CD14-positive monocyte (primary cell): ENCODE measurements around the gene FRAS1. TPM values are rescaled to one million over a fixed set of nuclear protein-coding genes. Genes with fewer than 3 reads are reported as not detected.

ENCODE experiments used
- DNase-seq, 3 donors: peaks; one replicate each; pipeline ENCODE4 v3.0.0-alpha.2; 2011 to 2022
- H2AFZ ChIP-seq: 2 replicates; pipeline ENCODE4 v1.6.0; 2012; ENCODE audit warnings: mild to moderate bottlenecking, low read depth, low read length, inconsistent platforms; ENCODE audit not compliant: insufficient read depth, poor library complexity, severe bottlenecking
- H3K27ac ChIP-seq, 2 donors: 1 replicate in 1 of 2; 2 replicates in 1 of 2; pipeline ENCODE4 v1.5.1; 2012 to 2013; ENCODE audit warnings: low read length in 2 of 2, control low read depth in 1 of 2, inconsistent platforms in 1 of 2, low read depth in 1 of 2, mild to moderate bottlenecking in 1 of 2
- H3K27me3 ChIP-seq, 2 donors: one replicate each; pipeline versions ENCODE4 v1.6.0 to v1.6.1; 2011 to 2013; ENCODE audit warnings: low read length in 2 of 2; ENCODE audit not compliant: control insufficient read depth in 2 of 2, insufficient read depth in 2 of 2
- H3K36me3 ChIP-seq, 2 donors: replicated peaks in 1 of 2; 1 replicate in 1 of 2; 2 replicates in 1 of 2; pipeline versions ENCODE4 v1.5.1 to v1.6.1; 2012 to 2013; ENCODE audit warnings: low read length in 2 of 2, control low read depth in 1 of 2, inconsistent platforms in 1 of 2, mild to moderate bottlenecking in 1 of 2; ENCODE audit not compliant: insufficient read depth in 2 of 2, control insufficient read depth in 1 of 2
- H3K4me1 ChIP-seq, 2 donors: 1 replicate in 1 of 2; 2 replicates in 1 of 2; pipeline versions ENCODE4 v1.5.1 to v1.6.1; 2012 to 2013; ENCODE audit warnings: low read length in 2 of 2, control low read depth in 1 of 2, inconsistent platforms in 1 of 2, mild to moderate bottlenecking in 1 of 2, moderate library complexity in 1 of 2; ENCODE audit not compliant: insufficient read depth in 2 of 2, control insufficient read depth in 1 of 2
- H3K4me2 ChIP-seq: replicated peaks from 2 replicates; pipeline ENCODE3; 2012; ENCODE audit warnings: low read length, moderate library complexity, mild to moderate bottlenecking; ENCODE audit not compliant: poor library complexity, severe bottlenecking; ENCODE audit errors: extremely low read depth
- H3K4me3 ChIP-seq, 3 experiments: fragments of 200-600 bp in 1 of 3; sonication (generic) in 1 of 3; replicated peaks in 1 of 3; 1 replicate in 2 of 3; 2 replicates in 1 of 3; pipeline ENCODE4 v1.5.1; 2011 to 2013; ENCODE audit warnings: low read length in 3 of 3, mild to moderate bottlenecking in 3 of 3, control low read depth in 2 of 3, low read depth in 2 of 3, inconsistent platforms in 1 of 3, moderate library complexity in 1 of 3
- H3K79me2 ChIP-seq: 2 replicates; pipeline ENCODE4 v1.6.0; 2012; ENCODE audit warnings: mild to moderate bottlenecking, control low read depth, inconsistent platforms, low read length, moderate library complexity; ENCODE audit not compliant: insufficient read depth
- H3K9ac ChIP-seq: 2 replicates; pipeline ENCODE4 v1.6.0; 2017; ENCODE audit warnings: low read length, mild to moderate bottlenecking; ENCODE audit not compliant: insufficient read depth, poor library complexity, severe bottlenecking
- H3K9me3 ChIP-seq, 2 donors: replicated peaks in 1 of 2; 1 replicate in 1 of 2; 2 replicates in 1 of 2; pipeline versions ENCODE4 v1.5.1 to v1.6.1; 2012 to 2013; ENCODE audit warnings: low read length in 2 of 2, control low read depth in 1 of 2; ENCODE audit not compliant: control insufficient read depth in 1 of 2, insufficient read depth in 1 of 2
- H4K20me1 ChIP-seq: 2 replicates; pipeline ENCODE4 v1.6.0; 2012; ENCODE audit warnings: mild to moderate bottlenecking, low read length, control low read depth, moderate library complexity; ENCODE audit not compliant: insufficient read depth
- H3K27ac Mint-ChIP-seq, 7 donors: one replicate each; pipeline ENCODE4 v1.8.0; 2020; ENCODE audit warnings: mild to moderate bottlenecking in 7 of 7, mixed read lengths in 7 of 7, moderate library complexity in 6 of 7, inconsistent platforms in 2 of 7
- H3K27me3 Mint-ChIP-seq, 3 donors: one replicate each; pipeline ENCODE4 v1.8.0; 2021 to 2022; ENCODE audit warnings: low read depth in 3 of 3, mild to moderate bottlenecking in 3 of 3, mixed read lengths in 3 of 3, moderate library complexity in 3 of 3, inconsistent platforms in 1 of 3
- H3K36me3 Mint-ChIP-seq, 2 donors: one replicate each; pipeline ENCODE4 v1.8.0; 2020; ENCODE audit warnings: mixed read lengths in 2 of 2, inconsistent platforms in 1 of 2, mild to moderate bottlenecking in 1 of 2
- H3K4me1 Mint-ChIP-seq: one replicate; pipeline ENCODE4 v1.8.0; 2020; ENCODE audit warnings: mild to moderate bottlenecking, mixed read lengths
- H3K4me3 Mint-ChIP-seq, 2 donors: one replicate each; pipeline ENCODE4 v1.8.0; 2020; ENCODE audit warnings: mild to moderate bottlenecking in 2 of 2, mixed read lengths in 2 of 2, moderate library complexity in 1 of 2
- H3K9me3 Mint-ChIP-seq, 7 donors: one replicate each; pipeline ENCODE4 v1.8.0; 2020 to 2022; ENCODE audit warnings: mixed read lengths in 7 of 7, mild to moderate bottlenecking in 6 of 7, moderate library complexity in 6 of 7, inconsistent platforms in 2 of 7
- WGBS: methylation state at CpG from one replicate; pipeline ENCODE4 v1.1.5; 2013; ENCODE audit warnings: missing lambda C conversion rate; ENCODE audit not compliant: insufficient coverage; 5-methylcytosine and 5-hydroxymethylcytosine counted together
- intact Hi-C, 2 donors: fragments of 100-400 bp; cut with micrococcal nuclease; formaldehyde crosslinking; loops; one replicate each; pipeline versions ENCODE4 v1.15.0 to v1.15.1; 2023
- polyA plus RNA-seq, 3 donors: library from polyadenylated mRNA; depleted of rRNA in 1 of 3; unstranded in 2 of 3; stranded (reverse) in 1 of 3; fragments of 300-500 nt in 2 of 3; fragments of >200 nt in 1 of 3; fragmentation: Illumina TruSeq in 2 of 3; gene quantifications; 1 replicate in 2 of 3; 2 replicates in 1 of 3; pipeline ENCODE4 v1.2.3, GENCODE V29; 2012 to 2021
- TF ChIP-seq, protein P1 (sequence below): fragments of 200-600 bp; IDR thresholded peaks from one replicate; pipeline ENCODE4 v1.8.0; 2022; ENCODE audit warnings: antibody characterized with exemption, mild to moderate bottlenecking

Gene FRAS1
- polyA plus RNA-seq, 3 donors, result not detected

DNA sequence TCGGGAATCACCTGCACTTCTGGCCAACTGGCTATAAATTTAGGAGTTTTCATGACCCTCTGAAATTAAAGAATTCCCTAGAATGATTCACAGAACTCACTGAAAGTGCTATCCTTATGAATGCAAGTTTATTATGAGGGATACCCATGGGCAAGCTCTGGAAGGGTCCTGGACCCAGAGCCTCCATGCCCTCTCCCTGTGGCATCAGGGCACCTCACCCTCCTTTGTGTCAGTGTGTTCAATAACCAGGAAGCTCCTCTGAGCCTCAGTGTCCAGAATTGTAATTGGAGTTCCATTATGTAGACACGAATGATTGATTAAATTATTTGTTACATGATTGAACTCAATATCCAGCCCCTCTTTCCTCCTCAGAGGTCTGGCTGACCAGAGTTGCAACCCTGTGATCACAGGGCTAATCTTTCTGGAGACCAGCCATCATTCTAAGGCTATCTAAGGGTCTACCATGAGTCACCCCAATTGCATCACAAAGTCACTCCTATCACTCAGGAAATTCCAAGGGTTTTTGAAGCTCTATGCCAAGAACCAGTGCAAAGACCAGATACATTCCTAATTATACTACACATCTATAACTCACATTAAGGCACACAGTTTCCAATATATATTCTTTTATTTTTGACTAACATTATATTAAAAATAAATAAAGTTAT lies 503.3 kb downstream of the FRAS1 start:
- no CpG with 5 or more reads among the region's 2 CpGs for WGBS
- no peaks in the 10 kb centered on the region for H3K4me1 Mint-ChIP-seq
- Histone ChIP-seq H3K9me3 (no peaks in the 10 kb centered on the region), H3K4me3 (no peak overlapping the region), H4K20me1 (no peaks in the 10 kb centered on the region), H2AFZ (no peak overlapping the region), H3K4me2 (no peak overlapping the region), H3K27me3 (no peaks in the 10 kb centered on the region), H3K27ac (no peak overlapping the region), H3K79me2 (no peaks in the 10 kb centered on the region), H3K36me3 (no peaks in the 10 kb centered on the region), H3K9ac (no peak overlapping the region), H3K4me1 (no peaks in the 10 kb centered on the region)
- intact Hi-C loops, result no loop called here
- DNase-seq, result peak in 1 of 3 donors; percentile 5
- TF ChIP-seq, protein P1, sequence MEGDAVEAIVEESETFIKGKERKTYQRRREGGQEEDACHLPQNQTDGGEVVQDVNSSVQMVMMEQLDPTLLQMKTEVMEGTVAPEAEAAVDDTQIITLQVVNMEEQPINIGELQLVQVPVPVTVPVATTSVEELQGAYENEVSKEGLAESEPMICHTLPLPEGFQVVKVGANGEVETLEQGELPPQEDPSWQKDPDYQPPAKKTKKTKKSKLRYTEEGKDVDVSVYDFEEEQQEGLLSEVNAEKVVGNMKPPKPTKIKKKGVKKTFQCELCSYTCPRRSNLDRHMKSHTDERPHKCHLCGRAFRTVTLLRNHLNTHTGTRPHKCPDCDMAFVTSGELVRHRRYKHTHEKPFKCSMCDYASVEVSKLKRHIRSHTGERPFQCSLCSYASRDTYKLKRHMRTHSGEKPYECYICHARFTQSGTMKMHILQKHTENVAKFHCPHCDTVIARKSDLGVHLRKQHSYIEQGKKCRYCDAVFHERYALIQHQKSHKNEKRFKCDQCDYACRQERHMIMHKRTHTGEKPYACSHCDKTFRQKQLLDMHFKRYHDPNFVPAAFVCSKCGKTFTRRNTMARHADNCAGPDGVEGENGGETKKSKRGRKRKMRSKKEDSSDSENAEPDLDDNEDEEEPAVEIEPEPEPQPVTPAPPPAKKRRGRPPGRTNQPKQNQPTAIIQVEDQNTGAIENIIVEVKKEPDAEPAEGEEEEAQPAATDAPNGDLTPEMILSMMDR, result no peak
- peaks cover 0 to 2% (median 2%) of the 10 kb centered on the region in 3 donors for H3K27me3 Mint-ChIP-seq
- peaks cover 0 to 1% (median 0%) of the 10 kb centered on the region in 7 donors for H3K9me3 Mint-ChIP-seq
- H3K36me3 Mint-ChIP-seq, result no peaks in the 10 kb centered on the region
- no peak overlapping the region for H3K4me3 Mint-ChIP-seq
- no peak overlapping the region for H3K27ac Mint-ChIP-seq

DNA sequence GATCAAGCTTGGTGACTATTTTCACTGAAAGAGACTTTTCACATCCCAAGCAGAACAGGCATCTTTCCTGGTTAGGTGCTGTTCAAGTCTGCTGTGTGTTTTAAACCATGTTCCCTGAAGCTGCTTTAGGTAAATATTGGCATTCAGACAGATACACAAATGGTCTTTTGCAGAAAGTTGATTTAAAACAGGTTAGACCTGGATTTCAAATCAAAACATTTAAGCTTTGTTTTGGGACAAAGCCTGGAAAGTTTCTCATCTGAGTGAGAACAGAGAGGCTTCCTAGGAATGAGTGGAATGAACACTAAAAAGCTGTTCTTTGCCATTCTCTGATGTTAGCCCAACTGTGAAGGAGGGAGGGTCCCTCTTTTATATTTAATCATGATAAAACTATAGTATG lies 504.6 kb downstream of the FRAS1 start:
- Histone ChIP-seq H3K36me3 (no peaks in the 10 kb centered on the region), H3K4me1 (no peaks in the 10 kb centered on the region), H3K4me3 (no peak overlapping the region), H3K79me2 (no peaks in the 10 kb centered on the region), H3K27ac (no peak overlapping the region), H3K27me3 (no peaks in the 10 kb centered on the region), H4K20me1 (no peaks in the 10 kb centered on the region), H3K4me2 (no peak overlapping the region), H2AFZ (no peak overlapping the region), H3K9me3 (no peaks in the 10 kb centered on the region), H3K9ac (no peak overlapping the region)
- intact Hi-C loops, result no loop called here
- no peaks in the 10 kb centered on the region for H3K36me3 Mint-ChIP-seq
- TF ChIP-seq, protein P1, result no peak
- H3K9me3 Mint-ChIP-seq, result peaks cover 0 to 1% (median 0%) of the 10 kb centered on the region in 7 donors
- H3K4me3 Mint-ChIP-seq, result no peak overlapping the region
- peaks cover 0 to 2% (median 2%) of the 10 kb centered on the region in 3 donors for H3K27me3 Mint-ChIP-seq
- H3K4me1 Mint-ChIP-seq, result no peaks in the 10 kb centered on the region
- no peak for DNase-seq
- H3K27ac Mint-ChIP-seq, result no peak overlapping the region
